HEK293T (cell line): ENCODE data around the gene TMEM150C.

Source experiments
- CTCF ChIA-PET: fragments of 350-600 bp; formaldehyde crosslinking; extraction: SDS; loops from one replicate; lab custom pipeline; 2021; ENCODE audit warnings: antibody characterized with exemption, inconsistent platforms; lab: Yijun Ruan, JAX
- POLR2A ChIA-PET: fragments of 350-600 bp; formaldehyde crosslinking; extraction: SDS; loops from one replicate; lab custom pipeline; 2020; ENCODE audit warnings: antibody characterized with exemption, inconsistent platforms; lab: Yijun Ruan, JAX
- DNase-seq: peaks from one replicate; pipeline ENCODE4 v3.0.0; 2012; ENCODE audit warnings: mixed read lengths; ENCODE audit errors: extremely low spot score
- ARNT ChIP-seq: fragments of 450-650 bp; IDR thresholded peaks from 2 replicates; pipeline ENCODE4 v1.6.1; 2017; ENCODE audit warnings: mild to moderate bottlenecking
- BHLHE40 ChIP-seq: fragments of 450-650 bp; IDR thresholded peaks from 2 replicates; pipeline ENCODE4 v1.6.1; 2016; ENCODE audit warnings: mild to moderate bottlenecking, moderate library complexity, borderline replicate concordance
- CTBP1 ChIP-seq: fragments of 450-650 bp; IDR thresholded peaks from 2 replicates; pipeline ENCODE4 v1.6.1; 2016; ENCODE audit warnings: borderline replicate concordance
- ELF4 ChIP-seq: fragments of 450-650 bp; IDR thresholded peaks from 2 replicates; pipeline ENCODE4 v1.6.1; 2017; ENCODE audit warnings: antibody characterized with exemption
- FOXA1 ChIP-seq: fragments of 450-650 bp; IDR thresholded peaks from 2 replicates; pipeline ENCODE4 v1.6.1; 2016; ENCODE audit warnings: mild to moderate bottlenecking
- FOXK2 ChIP-seq: fragments of 450-650 bp; IDR thresholded peaks from 2 replicates; pipeline ENCODE4 v1.6.1; 2016; ENCODE audit warnings: mild to moderate bottlenecking
- FOXM1 ChIP-seq: fragments of 450-650 bp; IDR thresholded peaks from 2 replicates; pipeline ENCODE4 v1.6.1; 2017; ENCODE audit warnings: mild to moderate bottlenecking, borderline replicate concordance
- HDGF ChIP-seq: fragments of 450-650 bp; IDR thresholded peaks from 2 replicates; pipeline ENCODE4 v1.6.1; 2017; ENCODE audit warnings: antibody characterized with exemption, borderline replicate concordance
- L3MBTL2 ChIP-seq: fragments of 450-650 bp; conservative IDR thresholded peaks from 2 replicates; pipeline ENCODE4 v1.6.1; 2016; ENCODE audit warnings: mild to moderate bottlenecking
- LEF1 ChIP-seq: fragments of 450-650 bp; IDR thresholded peaks from 2 replicates; pipeline ENCODE4 v1.6.1; 2017; ENCODE audit warnings: mild to moderate bottlenecking, borderline replicate concordance
- NFRKB ChIP-seq: fragments of 450-650 bp; IDR thresholded peaks from 2 replicates; pipeline ENCODE4 v1.6.1; 2016; ENCODE audit warnings: mild to moderate bottlenecking, moderate library complexity
- SP1 ChIP-seq: fragments of 450-650 bp; IDR thresholded peaks from 2 replicates; pipeline ENCODE4 v1.6.1; 2017
- SUZ12 ChIP-seq: fragments of 450-650 bp; IDR thresholded peaks from 2 replicates; pipeline ENCODE4 v1.6.1; 2016; ENCODE audit warnings: mild to moderate bottlenecking
- TARDBP ChIP-seq: fragments of 450-650 bp; IDR thresholded peaks from 2 replicates; pipeline ENCODE4 v1.6.1; 2016
- ZNF384 ChIP-seq: fragments of 450-650 bp; IDR thresholded peaks from 2 replicates; pipeline ENCODE4 v1.6.1; 2016
- TF ChIP-seq, protein P1 (sequence below): fragments of 450-650 bp; IDR thresholded peaks from 2 replicates; pipeline ENCODE4 v1.6.1; 2016

Gene TMEM150C

DNA sequence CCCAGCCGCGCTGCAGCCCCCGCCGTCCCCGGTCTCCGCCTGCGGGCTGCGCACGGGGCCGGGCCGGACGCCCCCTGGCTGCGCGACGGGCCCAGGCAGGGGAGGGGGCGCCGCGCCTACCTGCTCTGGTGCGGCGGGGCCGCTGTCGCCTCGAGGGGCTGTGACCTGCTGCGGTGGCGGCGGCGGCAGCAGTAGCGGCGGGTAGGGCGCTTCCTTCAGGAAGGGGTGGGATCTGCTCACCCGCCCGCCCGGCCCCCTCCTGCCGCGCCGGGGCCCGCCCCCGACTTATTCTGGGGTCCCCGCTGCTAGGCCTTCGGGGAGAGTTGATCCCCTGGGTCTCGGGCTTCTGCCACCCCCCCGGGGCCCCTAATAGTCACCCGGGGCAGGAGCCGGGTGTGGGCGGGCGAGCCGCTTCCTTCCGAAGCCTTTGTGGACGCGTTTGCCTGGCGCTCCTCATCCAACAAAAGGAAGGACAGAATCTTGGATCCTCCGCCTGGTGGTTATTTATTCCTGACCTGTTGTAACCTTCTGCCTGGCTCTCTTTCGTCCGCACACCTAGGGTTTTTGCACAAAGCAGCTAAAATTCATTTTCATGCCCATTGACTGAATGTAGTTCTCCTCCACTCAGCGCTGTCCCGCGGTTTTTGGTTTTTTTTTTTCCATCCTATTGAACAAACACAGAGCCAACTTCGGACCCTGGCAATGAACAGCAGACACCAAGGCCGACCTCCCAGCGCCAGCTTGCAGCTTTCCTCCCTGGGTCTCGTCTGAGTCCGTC lies at the start of gene TMEM150C:
Gene TMEM150C, minus strand, starts transcription at position 203 of the 778 bp plus-strand sequence. CDS start 57,331 bp downstream, outside the sequence.
- DNase-seq: peak; percentile 60
- POLR2A ChIA-PET: no interaction called here

DNA sequence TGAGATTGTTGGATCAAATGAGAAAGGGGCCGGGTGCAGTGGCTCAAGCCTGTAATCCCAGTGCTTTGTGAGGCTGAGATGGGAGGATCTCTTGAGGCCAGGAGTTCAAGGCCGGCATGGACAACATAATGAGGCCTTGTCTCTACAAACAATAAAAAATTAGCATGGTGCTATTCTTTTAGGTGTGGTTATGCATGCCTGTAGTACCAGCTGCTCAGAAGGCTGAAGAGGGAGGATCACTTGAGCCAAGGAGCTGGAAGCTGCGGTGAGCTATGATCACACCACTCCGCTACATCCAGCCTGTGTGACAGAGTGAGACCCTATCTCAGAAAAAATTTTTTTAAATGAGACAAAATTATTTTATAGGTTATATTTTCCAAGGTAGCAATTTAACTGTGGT lies 49.7 kb upstream of the TMEM150C start:
- CTCF ChIA-PET: no interaction called here
- TF ChIP-seq HDGF: no peak
- no peak for TF ChIP-seq BHLHE40
- no peak for TF ChIP-seq SP1
- no peak for TF ChIP-seq TARDBP
- no peak for TF ChIP-seq CTBP1
- no peak for TF ChIP-seq ARNT
- no peak for TF ChIP-seq FOXA1
- TF ChIP-seq NFRKB: no peak
- TF ChIP-seq, protein P1, sequence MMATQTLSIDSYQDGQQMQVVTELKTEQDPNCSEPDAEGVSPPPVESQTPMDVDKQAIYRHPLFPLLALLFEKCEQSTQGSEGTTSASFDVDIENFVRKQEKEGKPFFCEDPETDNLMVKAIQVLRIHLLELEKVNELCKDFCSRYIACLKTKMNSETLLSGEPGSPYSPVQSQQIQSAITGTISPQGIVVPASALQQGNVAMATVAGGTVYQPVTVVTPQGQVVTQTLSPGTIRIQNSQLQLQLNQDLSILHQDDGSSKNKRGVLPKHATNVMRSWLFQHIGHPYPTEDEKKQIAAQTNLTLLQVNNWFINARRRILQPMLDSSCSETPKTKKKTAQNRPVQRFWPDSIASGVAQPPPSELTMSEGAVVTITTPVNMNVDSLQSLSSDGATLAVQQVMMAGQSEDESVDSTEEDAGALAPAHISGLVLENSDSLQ: no peak
- no peak for TF ChIP-seq ZNF384
- TF ChIP-seq FOXM1: no peak
- TF ChIP-seq SUZ12: no peak
- no peak for TF ChIP-seq ELF4
- TF ChIP-seq LEF1: no peak
- no peak for TF ChIP-seq FOXK2
- TF ChIP-seq L3MBTL2: no peak

More for the DNA sequence above, at the start of gene TMEM150C:
- TF ChIP-seq FOXA1: no peak
- TF ChIP-seq ELF4: no peak
- no peak for TF ChIP-seq BHLHE40
- no peak for TF ChIP-seq TARDBP
- peak; percentile 24; the same call in 1 of the 2 replicates for TF ChIP-seq FOXM1
- TF ChIP-seq SUZ12: no peak
- CTCF ChIA-PET: interaction anchor here (1.7 kb wide), 1 partner anchor 177 kb away, joined by 4 read pairs; no protein-coding TSS in a partner anchor

DNA sequence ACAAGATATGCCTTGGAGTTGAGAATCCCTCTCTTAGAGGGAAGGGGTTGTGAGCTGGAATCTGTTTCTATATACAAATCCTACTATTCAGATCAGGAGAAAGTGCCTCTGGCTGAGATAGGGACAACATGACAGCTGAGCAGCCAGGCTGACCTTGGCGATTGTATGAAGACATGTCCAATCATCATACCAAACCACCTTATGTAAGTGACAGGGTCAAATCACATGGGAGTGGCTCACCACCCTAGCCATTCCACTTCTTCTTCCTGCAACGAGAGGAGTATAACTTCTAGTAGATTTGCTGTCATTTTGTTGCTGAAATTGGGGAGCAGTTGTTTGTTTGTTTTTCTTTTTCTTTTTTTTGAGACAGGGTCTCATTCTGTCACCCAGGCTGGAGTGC lies 48.3 kb upstream of the TMEM150C start:
- no peak for DNase-seq
- CTCF ChIA-PET: no interaction called here
- no peak for TF ChIP-seq TARDBP
- TF ChIP-seq FOXM1: no peak
- TF ChIP-seq NFRKB: no peak
- TF ChIP-seq L3MBTL2: no peak
- no peak for TF ChIP-seq FOXK2
- no peak for TF ChIP-seq SUZ12
- no peak for TF ChIP-seq LEF1
- no peak for TF ChIP-seq ELF4
- TF ChIP-seq ZNF384: no peak
- TF ChIP-seq ARNT: no peak
- TF ChIP-seq, protein P1: no peak
- TF ChIP-seq CTBP1: no peak
- POLR2A ChIA-PET: no interaction called here

More for the DNA sequence above, 49.7 kb upstream of the TMEM150C start:
- POLR2A ChIA-PET: no interaction called here
- no peak for DNase-seq

DNA sequence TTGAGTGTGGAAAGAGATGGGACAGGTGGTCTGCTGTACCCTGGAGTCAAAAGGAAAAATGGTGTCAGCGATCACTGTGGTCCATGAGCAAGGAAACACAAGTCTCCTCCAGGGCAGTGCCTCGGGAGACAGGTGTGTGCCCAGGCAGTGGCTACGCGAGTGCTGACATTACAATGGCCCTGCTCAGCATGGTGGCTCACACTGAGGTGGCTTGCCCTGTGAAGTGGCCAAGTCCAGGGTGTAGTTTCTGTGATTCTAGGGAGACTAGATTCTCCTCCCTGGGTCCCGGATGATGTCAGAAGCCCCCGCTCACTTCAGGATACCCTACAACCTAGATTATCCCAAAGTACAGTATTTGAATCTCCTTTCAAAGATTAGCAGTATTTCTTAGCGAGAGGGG lies 44.8 kb upstream of the TMEM150C start:
- POLR2A ChIA-PET: no interaction called here
- TF ChIP-seq TARDBP: no peak
- no peak for TF ChIP-seq ZNF384
- no peak for TF ChIP-seq LEF1
- TF ChIP-seq CTBP1: no peak
- no peak for TF ChIP-seq FOXM1
- TF ChIP-seq NFRKB: no peak
- no peak for TF ChIP-seq BHLHE40
- TF ChIP-seq FOXK2: no peak
- TF ChIP-seq SUZ12: no peak
- no peak for TF ChIP-seq SP1
- no peak for TF ChIP-seq ARNT
- no peak for TF ChIP-seq L3MBTL2
- CTCF ChIA-PET: no interaction called here

DNA sequence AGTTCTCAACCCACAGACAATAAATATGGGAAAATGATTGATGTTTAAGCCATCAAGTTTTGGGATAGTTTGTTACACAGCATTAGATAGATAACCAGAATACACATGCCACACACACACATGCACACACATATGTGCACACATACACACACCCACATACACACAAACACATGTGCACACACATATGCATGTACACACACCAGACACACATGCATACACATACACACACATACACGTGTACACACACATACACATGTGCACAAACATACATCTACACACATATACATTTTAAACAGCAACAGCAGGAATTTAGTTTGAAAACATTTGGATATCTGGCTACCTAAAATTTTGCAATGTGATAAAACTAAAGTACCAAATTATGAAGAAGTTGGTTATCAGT lies 42.7 kb upstream of the TMEM150C start:
- TF ChIP-seq ZNF384 (no peak), TARDBP (no peak), FOXM1 (no peak)
- ChIA-PET POLR2A (no interaction called here), CTCF (no interaction called here)
- no peak for DNase-seq

More for the DNA sequence above, 44.8 kb upstream of the TMEM150C start:
- DNase-seq: no peak

DNA sequence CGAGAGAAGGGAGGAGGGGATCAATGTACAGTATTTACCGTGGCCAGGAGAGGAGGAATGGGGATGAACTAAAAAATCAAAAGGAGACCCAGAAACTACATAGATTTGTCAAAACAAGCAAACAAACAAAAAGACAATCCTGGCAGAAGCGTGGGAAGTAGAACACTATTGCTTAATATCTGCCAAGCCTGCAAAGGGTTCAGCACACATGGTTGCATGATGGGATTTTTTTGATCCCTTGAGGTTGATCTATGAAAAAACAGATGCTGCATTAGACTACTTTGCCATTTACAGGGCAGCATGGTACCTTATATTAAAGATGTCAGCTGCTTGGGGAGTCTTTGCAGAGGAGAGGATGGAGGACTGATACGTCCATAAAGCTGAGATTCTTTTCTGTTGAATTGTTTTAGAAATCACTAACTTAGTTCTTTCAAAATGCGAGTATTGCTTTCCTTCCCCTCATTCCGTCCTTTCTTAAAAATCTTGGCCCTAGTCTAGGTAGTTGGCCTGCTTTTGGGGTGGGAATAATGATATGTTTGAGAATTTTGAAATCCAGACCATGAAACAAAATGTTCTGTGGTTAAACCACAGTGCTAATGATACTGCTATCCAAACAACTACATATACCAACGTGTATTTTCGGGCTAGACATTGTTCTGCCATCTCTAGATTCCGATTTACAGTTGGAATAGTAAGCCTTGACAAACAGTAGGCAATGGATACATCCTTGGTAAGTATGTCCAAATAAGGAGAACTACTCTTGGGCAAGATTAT lies 39.6 kb upstream of the TMEM150C start:
- CTCF ChIA-PET: no interaction called here
- POLR2A ChIA-PET: no interaction called here
- no peak for DNase-seq

More for the DNA sequence above, 39.6 kb upstream of the TMEM150C start:
- TF ChIP-seq TARDBP: no peak
- TF ChIP-seq L3MBTL2: no peak
- no peak for TF ChIP-seq ARNT
- no peak for TF ChIP-seq SP1
- TF ChIP-seq BHLHE40: no peak
- TF ChIP-seq ELF4: no peak
- TF ChIP-seq NFRKB: no peak
- no peak for TF ChIP-seq SUZ12
- TF ChIP-seq FOXA1: no peak
- TF ChIP-seq, protein P1: no peak
- no peak for TF ChIP-seq HDGF
